ENCODE data around the gene SAPCD2.

SAPCD2 gene

GRCh38 chr9:137110911-137111787 lies 40.8 kb upstream of the SAPCD2 start:
- DNase-seq (ENCODE audit: low read depth): no peak
- H3K4me3 ChIP-seq (ENCODE audit: low read depth, low read length): no peak overlapping the region
- no peak for TF ChIP-seq CTCF (IDR thresholded peaks at IDR 0.05; ENCODE audit: control insufficient read depth, extremely low read depth, insufficient read depth)

- DNase-seq (ENCODE audit: low read depth): no peak
- H3K4me3 ChIP-seq (ENCODE audit: low read depth, low read length): no peak overlapping the region
- no peak for TF ChIP-seq CTCF (IDR thresholded peaks at IDR 0.05; ENCODE audit: control insufficient read depth, extremely low read depth, insufficient read depth)
Measured at GRCh38 chr9:137110147-137110910, 40.0 kb upstream of the SAPCD2 start.

GRCh38 chr9:137109250-137110146 lies 39.1 kb upstream of the SAPCD2 start:
- H3K4me3 ChIP-seq (ENCODE audit: low read depth, low read length): no peak overlapping the region
- TF ChIP-seq CTCF (IDR thresholded peaks at IDR 0.05; ENCODE audit: control insufficient read depth, extremely low read depth, insufficient read depth): no peak
- DNase-seq (ENCODE audit: low read depth): no peak

GRCh38 chr9:137108608-137109249 lies 38.4 kb upstream of the SAPCD2 start:
- no peak overlapping the region for H3K4me3 ChIP-seq (ENCODE audit: low read depth, low read length)
- no peak for TF ChIP-seq CTCF (IDR thresholded peaks at IDR 0.05; ENCODE audit: control insufficient read depth, extremely low read depth, insufficient read depth)
- no peak for DNase-seq (ENCODE audit: low read depth)

GRCh38 chr9:137107982-137108381 lies 37.6 kb upstream of the SAPCD2 start:
- H3K4me3 ChIP-seq (ENCODE audit: low read depth, low read length): no peak overlapping the region
- no peak for DNase-seq (ENCODE audit: low read depth)
- no peak for TF ChIP-seq CTCF (IDR thresholded peaks at IDR 0.05; ENCODE audit: control insufficient read depth, extremely low read depth, insufficient read depth)

- H3K4me3 ChIP-seq (ENCODE audit: low read depth, low read length): no peak overlapping the region
- no peak for DNase-seq (ENCODE audit: low read depth)
- TF ChIP-seq CTCF (IDR thresholded peaks at IDR 0.05; ENCODE audit: control insufficient read depth, extremely low read depth, insufficient read depth): no peak
Measured at GRCh38 chr9:137107312-137107921, 37.1 kb upstream of the SAPCD2 start.
